Measurements from ENCODE around the gene MYOZ2.
A peak's percentile ranks its signal among the peaks of the same experiment; 100 is the strongest.

MYOZ2 gene

DNA sequence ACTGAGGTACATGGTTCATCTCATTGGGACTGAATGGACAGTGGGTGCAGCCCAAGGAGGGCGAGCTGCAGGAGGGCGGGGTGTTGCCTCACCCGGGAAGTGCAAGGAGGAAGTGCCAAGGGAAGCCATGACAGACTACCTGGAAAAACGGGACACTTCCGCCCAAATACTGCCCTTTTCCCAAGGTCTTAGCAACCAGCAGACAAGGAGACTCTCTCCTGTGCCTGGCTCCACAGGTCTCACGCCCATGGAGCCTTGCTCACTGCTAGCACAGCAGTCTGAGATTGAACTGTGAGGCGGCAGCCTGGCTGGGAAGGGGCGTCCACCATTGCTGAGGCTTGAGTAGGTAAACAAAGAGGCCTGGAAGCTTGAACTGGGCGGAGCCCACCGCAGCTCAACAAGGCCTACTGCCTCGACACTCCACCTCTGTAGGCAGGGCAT, 62.2 kb downstream of the MYOZ2 start:
- no peak for DNase-seq (ENCODE audit: low spot score)

DNA sequence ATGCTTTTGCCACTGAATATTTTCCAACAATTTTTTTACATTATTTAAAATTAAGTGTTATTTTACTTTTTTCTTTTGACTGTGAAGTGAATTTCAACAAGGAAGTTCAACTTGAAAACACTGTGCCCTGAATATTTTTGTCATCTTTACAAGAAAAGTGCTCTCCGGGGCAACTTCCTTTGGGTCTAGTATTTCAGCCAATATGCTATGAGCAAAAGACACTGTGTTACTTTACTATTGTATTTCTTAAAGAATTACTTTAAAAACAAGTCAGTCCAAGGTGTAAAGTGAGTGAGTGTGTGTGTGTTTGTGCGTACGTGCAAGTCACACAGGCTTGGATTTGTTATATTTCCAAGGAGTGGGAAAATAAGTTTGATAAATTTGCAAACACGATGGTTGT, 69.3 kb downstream of the MYOZ2 start:
- DNase-seq (ENCODE audit: low spot score): no peak

DNA sequence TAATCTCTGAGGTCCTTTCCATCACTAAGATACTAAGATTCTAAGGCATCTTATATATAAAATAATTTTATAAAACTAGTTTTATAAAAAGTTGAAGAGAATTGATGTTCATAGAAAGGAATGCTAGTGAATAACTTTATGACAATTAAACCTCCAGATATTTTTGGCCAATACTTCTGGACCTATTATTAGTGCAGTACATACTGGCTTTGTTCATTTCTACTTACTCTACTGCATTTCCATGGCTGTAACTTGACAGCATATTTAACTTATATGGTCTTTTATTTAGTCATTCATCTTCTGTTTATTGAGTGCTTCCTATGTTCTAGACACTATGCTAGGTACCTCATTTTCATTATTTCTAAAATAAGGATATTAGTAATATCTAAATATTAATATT, 70.1 kb downstream of the MYOZ2 start:
- no peak for DNase-seq (ENCODE audit: low spot score)

DNA sequence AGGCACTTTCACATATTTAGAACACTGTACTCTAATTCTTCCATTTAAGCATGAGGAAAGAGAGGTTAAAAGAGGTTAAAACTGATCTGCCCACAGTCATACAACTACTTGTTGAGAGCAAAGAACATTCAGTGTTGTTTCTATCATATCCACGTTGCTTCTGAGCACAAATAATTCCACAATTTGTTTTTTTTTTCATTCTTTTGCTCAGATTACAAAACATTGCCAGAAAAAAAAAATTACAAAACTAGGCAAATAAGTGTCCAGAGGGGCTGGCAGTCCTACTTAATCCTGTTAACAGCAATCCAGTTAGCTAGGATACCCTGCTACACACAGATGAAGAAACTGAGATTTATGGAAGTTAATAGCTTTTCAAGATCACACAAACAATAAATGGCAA, 70.5 kb downstream of the MYOZ2 start:
- no peak for DNase-seq (ENCODE audit: low spot score)

DNA sequence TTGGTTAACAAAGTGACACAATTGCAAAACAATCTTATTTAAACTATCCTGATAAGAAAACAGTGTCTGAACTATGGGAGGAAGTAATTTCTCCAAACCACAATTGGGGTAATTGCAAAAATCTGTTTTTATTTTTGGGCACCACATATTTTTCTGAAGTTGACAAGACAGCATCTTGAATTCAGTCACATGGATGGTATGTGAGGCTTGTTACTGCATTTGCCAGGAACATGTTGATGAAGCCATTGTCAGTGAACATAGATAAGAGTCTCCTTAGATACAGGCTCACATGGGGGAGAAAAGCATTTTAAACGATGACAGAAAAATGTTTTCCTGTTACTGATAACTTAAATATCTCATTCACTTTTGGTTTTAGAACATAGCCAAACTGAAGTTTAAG, 71.4 kb downstream of the MYOZ2 start:
- DNase-seq (ENCODE audit: low spot score): no peak

DNA sequence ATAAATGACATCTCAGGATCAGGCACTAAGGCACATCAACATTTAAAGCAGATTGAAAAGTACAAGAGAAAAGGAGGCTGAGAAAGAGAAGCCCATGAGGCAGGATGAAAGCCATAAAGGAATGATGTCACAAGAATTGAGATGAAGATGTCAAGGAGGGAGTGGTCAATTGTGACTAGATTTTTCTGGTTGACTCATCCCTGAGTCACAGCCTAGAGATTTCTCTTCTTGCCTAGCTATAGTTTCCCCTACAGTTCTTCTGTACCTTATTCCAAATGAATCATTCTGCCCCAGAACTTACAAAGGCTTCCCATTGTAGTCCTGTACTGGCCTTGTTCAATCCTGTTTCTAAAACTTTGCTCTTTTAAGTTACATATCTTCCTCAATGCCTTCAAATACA, 73.4 kb downstream of the MYOZ2 start:
- peak; percentile 96 for DNase-seq (ENCODE audit: low spot score)

DNA sequence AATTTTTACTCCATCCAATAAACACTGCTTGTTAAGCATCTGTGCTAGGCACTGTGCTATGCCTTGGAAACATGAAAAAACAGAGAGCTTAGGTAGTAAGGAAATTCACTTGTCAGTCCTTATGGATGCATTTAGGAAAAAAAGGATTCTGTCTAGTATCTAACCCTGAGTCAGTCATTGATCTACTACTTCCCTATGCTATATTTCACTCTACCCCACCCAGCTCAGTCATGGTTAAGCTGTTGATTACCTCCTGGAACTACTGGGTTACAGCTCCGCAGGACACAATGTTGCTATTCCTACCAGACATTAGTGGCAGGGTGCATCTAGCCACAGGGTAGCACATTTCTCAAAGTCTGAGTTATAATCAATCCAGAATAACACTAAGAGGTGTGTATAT, 74.0 kb downstream of the MYOZ2 start:
- no peak for DNase-seq (ENCODE audit: low spot score)

DNA sequence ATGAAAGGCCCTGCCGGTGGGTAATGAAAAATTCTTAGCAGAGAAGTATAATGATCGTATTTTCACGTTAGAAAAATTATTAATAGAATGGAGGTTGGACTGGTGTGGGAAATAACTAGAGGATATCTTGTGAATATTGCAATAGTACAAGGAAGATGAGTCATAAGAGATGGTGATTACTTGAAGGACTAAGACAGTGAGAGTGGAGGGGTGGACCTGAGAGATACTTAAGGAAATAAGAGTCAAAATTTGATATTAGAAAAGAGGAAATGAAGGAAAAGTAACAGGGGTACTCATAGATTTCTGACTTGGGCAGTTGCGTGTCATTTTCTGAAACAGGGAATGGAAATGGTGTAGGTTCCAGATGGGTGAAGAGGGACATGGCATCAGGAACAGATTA, 75.1 kb downstream of the MYOZ2 start:
- DNase-seq (ENCODE audit: low spot score): peak; percentile 44

DNA sequence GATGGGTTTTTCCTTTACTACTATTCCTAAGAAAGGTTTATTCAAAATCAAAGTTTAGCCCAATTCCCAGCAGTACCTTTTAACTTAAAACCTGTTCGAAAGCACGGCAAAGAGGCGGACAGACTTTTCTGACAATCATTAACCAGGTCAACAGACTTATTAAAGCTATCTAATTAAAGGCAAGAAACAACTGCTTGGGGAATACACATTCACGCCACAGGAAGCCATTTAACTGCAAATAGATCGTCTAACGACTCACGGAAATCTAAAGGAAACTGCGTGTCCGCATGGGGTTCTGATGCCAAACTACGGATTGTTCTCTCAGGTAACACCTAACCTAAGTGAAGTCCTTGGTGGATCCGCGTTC, 76.2 kb downstream of the MYOZ2 start:
- DNase-seq (ENCODE audit: low spot score): no peak

DNA sequence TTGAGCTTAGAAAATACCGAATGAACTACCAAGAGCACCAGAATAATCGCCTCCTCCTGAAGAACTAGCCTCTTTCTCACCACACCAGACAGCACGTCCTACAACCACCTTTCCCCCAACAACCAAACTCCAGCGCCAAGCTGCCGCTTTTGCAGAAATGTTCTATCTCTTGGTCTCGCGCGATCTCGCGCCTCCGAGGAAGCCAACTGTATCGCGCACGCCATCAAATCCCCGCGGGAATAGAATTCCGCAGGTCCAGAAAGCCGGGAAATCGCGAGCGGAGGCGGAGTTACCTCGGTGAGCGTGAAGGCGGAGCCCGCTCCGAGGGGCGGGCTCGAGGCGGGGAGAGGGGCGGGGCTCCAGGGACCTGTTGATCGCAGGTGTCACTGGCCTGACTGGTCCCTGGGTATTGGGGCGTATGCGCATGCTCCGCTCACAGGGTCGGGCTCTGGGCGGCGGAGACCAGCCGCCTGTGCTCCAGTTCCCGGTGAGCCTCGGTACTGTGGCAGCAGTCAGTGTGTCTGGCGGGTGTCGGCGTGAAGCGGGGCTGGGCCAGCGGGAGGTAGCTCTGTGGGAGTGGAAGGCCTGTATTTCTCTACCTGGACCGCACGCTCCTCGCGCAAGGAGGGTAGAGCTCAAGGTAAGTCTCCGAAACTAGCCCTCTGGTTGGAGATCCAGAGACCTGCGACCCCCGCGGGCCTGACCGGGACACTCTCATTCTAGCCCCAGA, 76.8 kb downstream of the MYOZ2 start, which contains the start of gene USP53:
TSS of gene USP53 (plus strand) at position 480 of the 730 bp plus-strand sequence. CDS start 27,047 bp downstream, outside the sequence.
- DNase-seq (ENCODE audit: low spot score): peak; percentile 96

DNA sequence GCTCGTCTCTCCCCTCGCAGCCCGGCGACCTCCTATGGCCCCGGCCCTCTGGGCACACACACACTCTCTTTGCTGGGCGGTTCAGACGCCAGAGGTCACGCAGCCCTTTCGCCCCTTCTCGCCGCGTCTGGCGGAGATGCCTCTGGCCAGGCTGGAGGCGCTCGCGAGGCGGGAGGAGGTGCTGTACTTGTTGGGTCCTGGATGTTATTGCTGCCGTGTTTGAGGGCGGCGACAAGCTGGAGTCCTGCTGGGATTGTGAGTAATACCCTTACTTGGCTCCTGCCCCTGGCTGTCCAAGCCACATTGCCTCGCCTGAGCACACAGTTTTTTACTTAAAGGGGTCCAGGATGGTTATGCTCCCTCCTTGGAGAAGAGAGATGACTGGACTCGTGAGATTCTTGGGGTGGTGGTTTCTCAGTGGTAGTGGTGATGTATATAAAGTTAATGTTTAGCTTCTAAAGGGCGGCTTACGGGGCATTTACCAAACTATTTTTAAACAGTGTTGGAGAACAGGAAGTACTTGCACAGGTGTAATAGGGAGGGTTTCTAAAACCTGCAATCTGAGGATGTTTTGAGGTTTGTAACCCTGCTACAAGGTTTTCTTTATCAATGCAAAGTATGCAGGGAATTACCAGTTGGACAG, 77.5 kb downstream of the MYOZ2 start:
- DNase-seq (ENCODE audit: low spot score): peak; percentile 97

DNA sequence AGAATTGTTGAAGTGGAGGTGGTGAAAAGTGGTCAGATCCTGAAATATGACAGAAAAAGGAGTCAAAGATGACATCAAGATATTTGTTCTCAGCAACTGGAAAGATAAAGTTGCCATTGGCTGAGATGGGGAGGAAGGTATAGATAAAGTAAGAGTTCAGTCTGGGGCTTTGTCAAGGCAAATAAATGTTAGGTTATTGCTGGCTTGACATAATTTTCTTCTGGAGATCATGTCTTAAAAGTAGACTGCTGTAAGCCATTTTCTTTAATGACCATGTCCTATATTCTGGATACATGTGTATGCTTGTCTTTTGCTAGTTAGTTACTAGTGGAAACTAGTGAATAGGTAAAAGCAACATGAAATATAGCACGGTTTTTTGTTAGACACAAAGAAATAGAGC, 82.5 kb downstream of the MYOZ2 start:
- no peak for DNase-seq (ENCODE audit: low spot score)

DNA sequence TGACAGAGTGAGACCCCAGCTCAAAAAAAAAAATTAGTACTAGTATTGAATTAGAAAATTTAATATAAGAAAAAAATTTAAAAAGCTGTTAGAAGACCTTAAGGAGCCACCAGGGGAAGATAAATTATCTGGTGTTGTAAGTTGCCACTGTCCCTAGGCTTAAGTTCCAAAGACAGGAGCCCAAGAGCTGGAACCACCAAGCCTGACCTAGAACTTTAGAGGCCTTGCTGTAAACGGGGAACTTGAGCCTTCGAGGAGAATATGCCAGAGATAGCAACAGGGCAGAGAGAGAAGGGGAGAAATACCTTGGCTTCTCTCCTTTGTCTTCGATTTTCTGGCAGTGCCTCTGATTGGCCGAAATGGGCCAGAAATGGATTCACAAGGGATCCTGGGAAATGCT, 85.8 kb downstream of the MYOZ2 start:
- no peak for DNase-seq (ENCODE audit: low spot score)

DNA sequence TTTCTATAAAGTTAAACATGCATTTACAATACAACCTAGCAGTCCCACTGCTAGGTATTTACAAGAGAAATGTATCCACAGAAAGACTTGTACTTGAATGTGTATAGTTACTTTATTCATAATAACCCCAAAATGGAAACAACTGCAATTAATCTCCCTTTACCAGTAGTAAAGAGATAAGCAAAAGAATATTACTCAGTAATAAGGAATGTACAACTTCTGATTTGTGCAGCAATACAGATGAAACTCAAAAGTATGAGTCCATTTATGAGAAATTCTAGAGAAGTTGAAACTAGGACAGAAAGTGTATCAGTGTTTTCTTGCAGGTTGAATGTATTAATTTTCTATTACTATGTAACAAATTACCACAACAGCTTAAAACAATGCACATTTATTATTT, 92.1 kb downstream of the MYOZ2 start:
- DNase-seq (ENCODE audit: low spot score): no peak

DNA sequence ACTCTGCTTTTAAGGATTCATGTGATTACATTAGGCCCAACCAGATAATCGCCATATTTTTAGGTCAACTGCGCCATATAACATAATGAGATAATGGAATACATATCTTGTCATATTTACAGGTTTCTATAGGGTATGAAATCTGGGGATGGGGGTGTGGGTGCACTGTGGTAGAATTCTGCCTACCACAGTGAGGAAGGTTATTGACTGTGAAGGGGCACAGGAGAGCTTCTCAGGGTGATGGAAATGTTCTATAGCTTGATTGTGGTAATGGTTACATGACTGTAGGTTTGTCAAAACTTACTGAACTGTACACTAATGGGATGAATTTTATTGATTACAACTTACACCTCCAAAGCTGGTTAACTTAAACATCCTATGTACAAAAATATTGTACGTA, 92.8 kb downstream of the MYOZ2 start:
- no peak for DNase-seq (ENCODE audit: low spot score)

DNA sequence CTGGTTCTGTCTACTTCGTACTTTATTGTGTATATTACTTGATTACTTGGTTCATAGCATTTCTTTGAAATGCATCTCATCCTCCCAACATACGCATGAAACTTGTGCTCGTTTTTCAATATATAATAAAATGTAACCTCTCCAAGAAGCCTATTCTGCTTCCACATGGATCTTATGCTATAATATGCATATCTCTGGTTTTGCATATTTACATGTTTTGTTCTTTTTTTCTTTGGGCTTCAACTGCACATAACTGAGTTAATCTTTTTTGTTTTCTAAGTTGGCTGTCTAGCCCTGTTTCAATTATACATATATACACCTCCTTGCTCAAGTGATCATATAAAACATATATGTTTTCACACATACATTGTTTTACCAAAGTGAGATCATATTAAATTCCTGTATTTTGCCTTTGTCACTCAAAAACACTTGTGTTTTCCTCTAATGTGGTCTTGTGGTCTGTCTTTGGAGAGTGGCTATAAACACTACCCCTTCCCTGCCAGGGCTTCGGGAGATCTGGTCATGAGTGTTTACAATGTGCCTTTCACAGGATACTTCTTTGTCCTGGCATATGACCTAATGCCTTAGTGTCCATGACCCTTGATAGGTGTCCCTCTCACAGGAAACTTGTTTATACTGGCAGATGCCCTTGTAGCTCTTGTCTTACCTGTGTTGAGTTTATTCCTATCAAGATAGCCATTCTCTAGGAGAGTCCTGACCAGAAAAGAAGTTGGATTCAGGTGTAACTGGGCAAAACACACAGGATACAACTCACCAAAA, 94.5 kb downstream of the MYOZ2 start:
- DNase-seq (ENCODE audit: low spot score): no peak

DNA sequence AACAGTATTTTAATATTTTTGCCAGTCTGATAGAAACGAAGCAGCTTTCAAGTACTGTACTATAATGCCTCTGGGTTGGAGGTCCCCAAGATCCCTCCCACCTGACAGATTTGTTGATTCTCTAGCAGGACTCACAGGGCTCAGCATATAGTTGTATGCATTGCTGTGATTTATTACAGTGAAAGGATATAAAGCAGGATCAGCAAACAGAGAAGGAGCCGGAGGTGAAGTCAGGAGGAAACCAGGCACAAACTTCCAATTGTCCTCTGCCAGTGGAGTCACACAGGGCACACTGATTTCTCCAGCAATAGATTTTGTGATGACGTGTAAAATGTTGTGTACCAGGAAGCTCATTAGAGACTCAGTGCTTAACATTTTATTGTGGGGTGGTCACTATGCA, 95.9 kb downstream of the MYOZ2 start:
- no peak for DNase-seq (ENCODE audit: low spot score)

DNA sequence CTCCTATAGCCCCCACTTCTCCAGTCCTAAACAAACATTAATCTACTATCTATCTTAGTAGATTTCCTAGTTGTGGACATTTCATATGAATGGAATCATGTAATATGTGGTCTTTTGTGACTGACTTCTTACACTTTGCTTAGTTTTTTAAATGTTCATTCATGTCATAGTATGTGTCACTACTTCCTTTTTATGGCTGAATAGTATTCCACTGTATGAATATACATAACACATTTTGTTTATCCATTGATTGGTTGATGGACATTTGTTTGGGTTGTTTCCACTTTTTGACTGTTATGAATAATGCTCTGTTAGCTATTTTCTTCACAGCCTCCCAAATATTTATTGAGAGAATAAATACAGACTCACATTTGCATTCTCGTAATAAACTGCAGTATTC, 96.7 kb downstream of the MYOZ2 start:
- no peak for DNase-seq (ENCODE audit: low spot score)

DNA sequence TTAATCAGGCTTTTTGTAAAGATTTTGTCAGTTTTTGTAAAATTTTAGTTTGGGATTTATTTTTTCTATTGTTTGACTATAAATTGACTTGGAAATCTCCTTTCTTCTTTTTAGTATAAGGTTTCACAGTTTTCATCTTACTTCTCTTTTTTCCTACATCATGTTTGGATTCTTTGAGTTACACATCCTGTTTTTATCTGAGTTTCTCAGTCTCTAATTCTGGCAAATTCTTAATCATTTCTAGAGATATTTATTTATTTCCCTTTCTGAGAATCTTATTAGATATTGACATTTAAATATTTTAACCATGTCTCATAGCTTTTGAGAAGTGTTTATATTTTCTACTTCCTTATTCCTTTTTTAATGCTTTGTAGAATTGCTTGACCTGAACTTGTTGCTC, 97.6 kb downstream of the MYOZ2 start:
- no peak for DNase-seq (ENCODE audit: low spot score)

DNA sequence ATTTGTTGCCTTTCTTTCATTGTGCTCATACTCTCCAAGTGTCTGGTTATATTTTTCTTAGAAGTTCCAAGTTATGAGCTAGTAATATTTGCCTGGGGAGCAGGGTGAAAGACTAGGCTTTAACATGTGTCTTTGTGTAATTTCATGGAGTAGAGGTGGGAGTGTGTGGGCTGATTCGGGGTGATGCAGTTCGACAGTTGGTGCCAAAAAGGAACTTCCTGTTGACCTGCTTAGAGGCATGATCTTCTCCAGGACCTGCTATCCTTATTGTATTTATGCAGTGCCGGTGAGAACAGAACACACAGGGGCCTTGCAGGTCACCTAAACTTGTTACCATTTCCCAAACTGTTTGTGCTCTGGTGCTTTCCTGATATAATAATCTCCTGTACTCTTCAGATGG, 98.1 kb downstream of the MYOZ2 start:
- no peak for DNase-seq (ENCODE audit: low spot score)

DNA sequence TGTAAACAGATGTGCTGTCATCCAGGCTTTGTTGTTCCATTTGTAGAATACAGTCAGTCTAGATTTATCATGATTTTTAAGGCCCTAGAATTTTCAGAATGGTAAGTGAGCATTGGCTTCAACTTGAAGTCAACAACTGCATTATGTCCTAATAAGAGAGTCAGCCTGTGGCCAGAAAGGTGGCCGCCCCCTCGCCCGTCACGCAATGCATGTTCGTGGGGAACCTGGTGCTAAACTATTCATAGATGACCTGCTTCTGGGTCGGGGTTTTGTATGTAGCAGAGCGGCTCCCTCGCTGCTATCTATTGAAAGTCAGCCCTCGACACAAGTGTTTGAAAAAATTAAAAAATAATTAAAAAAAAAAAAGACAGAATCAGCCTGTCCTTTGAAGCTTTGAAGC, 101.6 kb downstream of the MYOZ2 start:
- no peak for DNase-seq (ENCODE audit: low spot score)

All from RKO (cell line).